Mucosa of rectum (tissue), 2 donors: Measurements from ENCODE around the gene NME4.

ENCODE experiments used
- H3K27ac ChIP-seq, 2 donors: one replicate each; pipeline ENCODE4 v1.7.0; 2013; ENCODE audit warnings: inconsistent platforms in 2 of 2, low read depth in 2 of 2, low read length in 2 of 2
- H3K27me3 ChIP-seq, 2 donors: one replicate each; pipeline ENCODE4 v1.7.0; 2013; ENCODE audit warnings: low read length in 2 of 2; ENCODE audit not compliant: control insufficient read depth in 2 of 2, insufficient read depth in 2 of 2
- H3K36me3 ChIP-seq, 2 donors: one replicate each; pipeline ENCODE4 v1.7.0; 2013; ENCODE audit warnings: low read length in 2 of 2; ENCODE audit not compliant: control insufficient read depth in 2 of 2, insufficient read depth in 2 of 2
- H3K4me1 ChIP-seq, 2 donors: one replicate each; pipeline ENCODE4 v1.7.0; 2013; ENCODE audit warnings: low read length in 2 of 2, mild to moderate bottlenecking in 1 of 2; ENCODE audit not compliant: control insufficient read depth in 2 of 2, insufficient read depth in 2 of 2
- H3K4me3 ChIP-seq, 2 donors: one replicate each; pipeline ENCODE4 v1.7.0; 2013; ENCODE audit warnings: low read length in 2 of 2
- H3K9ac ChIP-seq, 2 donors: one replicate each; pipeline ENCODE4 v1.7.0; 2013; ENCODE audit warnings: low read length in 2 of 2, low read depth in 1 of 2, mild to moderate bottlenecking in 1 of 2
- H3K9me3 ChIP-seq, 2 donors: one replicate each; pipeline ENCODE4 v1.7.0; 2013; ENCODE audit warnings: low read length in 2 of 2; ENCODE audit not compliant: control insufficient read depth in 2 of 2
- donor health status: healthy.
- donor health status: Normal muscosa, but diverticular disease.

NME4 gene

DNA sequence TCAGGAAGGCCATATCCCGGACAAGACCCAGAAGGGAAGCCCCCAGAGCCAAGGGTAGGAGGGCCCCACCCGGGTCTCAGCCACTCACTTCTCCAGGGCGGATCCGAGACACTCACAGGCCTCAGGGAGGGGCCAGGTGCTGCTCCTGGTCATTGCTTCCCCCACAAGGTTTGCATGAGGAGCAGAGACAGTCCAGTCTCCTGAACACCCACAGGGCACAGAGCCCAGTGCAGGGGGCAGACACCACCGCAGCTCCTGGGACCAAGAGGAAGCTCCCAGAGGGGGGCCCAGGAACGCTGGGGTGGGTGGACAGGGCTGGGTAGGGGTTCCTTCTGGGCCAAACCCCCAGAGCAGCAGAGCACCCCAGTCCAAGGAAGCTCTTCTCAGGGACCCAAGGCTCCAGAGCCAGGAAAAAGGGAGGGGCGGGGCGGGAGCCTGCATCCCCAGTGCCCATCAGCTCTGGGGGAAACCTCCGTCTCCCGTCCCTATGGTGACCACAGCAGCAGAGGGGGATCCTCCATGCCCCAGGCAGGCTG lies 26.0 kb upstream of the NME4 start:
- H3K4me1 ChIP-seq: peaks cover 5 to 6% of the 10 kb centered on the region in 2 donors
- H3K9me3 ChIP-seq: no peaks in the 10 kb centered on the region
- peak overlapping the region in 1 of 2 donors; percentile 27 for H3K4me3 ChIP-seq
- H3K9ac ChIP-seq: peak overlapping the region in 1 of 2 donors; percentile 40
- H3K27me3 ChIP-seq: no peaks in the 10 kb centered on the region
- peak overlapping the region; percentile 29 to 51 for H3K27ac ChIP-seq
- H3K36me3 ChIP-seq: peaks cover 45% of the 10 kb centered on the region in 2 donors

DNA sequence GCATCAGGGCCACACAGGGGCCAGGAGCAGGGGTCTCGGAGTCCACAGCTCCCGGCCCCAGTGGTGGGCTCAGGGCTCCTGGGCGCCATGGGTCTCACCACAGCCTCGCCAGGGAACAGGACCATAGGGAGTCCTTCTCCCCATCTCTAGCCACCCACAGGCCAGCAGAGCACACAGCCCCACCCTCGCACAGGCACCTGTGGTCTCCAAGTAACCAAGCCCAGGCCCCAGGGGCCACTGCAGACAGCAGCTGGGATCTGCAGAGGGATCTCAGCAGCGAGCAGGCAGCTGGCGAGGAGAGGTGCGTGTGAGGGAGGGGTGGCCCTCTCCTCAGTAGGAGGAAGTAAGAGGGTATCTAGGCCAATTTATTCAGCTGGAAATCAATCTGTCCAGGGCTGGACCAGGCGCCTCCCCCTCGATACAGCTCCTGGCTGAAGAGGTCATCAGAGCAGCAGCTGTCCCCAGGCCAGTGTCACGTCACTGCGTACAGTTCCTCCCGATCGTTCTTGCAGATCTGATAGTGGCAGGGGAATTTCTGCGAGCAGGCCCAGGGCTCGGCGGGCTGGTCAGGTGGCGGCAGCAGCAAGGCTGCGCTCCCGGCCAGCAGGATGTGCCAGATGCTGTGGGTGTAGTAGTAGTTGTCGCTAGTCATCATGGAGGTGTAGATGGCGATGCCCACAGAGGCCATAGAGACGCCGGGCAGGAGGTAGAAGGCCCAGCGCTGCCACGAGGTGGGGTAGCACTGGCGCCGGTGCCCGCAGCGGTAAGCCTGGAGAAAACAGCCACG lies 25.3 kb upstream of the NME4 start:
- H3K4me1 ChIP-seq: peaks cover 5 to 6% of the 10 kb centered on the region in 2 donors
- no peak overlapping the region for H3K9ac ChIP-seq
- H3K36me3 ChIP-seq: peaks cover 48% of the 10 kb centered on the region in 2 donors
- H3K4me3 ChIP-seq: no peak overlapping the region
- no peaks in the 10 kb centered on the region for H3K9me3 ChIP-seq
- H3K27me3 ChIP-seq: no peaks in the 10 kb centered on the region
- no peak overlapping the region for H3K27ac ChIP-seq

DNA sequence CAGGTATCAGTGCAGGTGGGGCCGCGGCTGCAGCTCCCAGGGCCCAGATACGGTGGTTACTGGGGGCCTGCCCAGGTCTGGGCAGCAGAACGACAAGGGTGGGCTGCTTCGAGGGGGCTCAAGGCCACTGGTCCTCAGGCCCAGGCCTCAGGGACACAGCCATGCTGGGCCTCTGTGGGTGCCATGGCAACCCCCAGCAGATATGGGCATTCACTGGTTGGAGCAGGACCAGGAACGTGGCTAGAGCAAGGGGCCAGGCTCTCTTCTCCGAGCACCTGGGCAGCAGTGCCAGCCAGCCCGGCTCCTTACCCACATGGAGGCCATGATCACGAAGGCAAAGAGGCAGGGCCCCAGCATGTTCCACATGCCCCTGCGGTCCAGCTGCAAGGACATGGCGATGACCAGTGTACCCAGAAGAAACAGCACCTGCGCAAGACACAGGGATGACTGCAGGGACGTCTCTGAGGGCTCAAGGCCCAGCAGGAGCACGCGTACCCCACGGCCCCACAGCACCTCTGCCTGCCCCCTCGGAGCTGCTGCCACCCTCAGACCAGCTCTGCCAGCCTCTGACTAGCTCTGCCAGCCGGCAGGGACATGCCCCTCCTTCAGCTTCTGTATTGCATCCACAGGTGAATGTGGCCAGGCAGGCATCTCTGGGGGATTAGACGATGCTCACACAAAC lies 24.6 kb upstream of the NME4 start:
- Histone ChIP-seq H3K9me3 (no peaks in the 10 kb centered on the region), H3K36me3 (peaks cover 45 to 52% of the 10 kb centered on the region in 2 donors), H3K9ac (no peak overlapping the region), H3K4me3 (no peak overlapping the region), H3K27ac (no peak overlapping the region), H3K4me1 (peaks cover 5 to 6% of the 10 kb centered on the region in 2 donors), H3K27me3 (no peaks in the 10 kb centered on the region)

- Histone ChIP-seq H3K4me1 (peaks cover 5 to 6% of the 10 kb centered on the region in 2 donors), H3K9me3 (no peaks in the 10 kb centered on the region), H3K36me3 (peaks cover 39 to 51% of the 10 kb centered on the region in 2 donors), H3K4me3 (no peak overlapping the region), H3K27me3 (no peaks in the 10 kb centered on the region), H3K9ac (no peak overlapping the region), H3K27ac (no peak overlapping the region)
These were observed 23.9 kb upstream of the NME4 start for GRCh38 chr16:373020-373598.

DNA sequence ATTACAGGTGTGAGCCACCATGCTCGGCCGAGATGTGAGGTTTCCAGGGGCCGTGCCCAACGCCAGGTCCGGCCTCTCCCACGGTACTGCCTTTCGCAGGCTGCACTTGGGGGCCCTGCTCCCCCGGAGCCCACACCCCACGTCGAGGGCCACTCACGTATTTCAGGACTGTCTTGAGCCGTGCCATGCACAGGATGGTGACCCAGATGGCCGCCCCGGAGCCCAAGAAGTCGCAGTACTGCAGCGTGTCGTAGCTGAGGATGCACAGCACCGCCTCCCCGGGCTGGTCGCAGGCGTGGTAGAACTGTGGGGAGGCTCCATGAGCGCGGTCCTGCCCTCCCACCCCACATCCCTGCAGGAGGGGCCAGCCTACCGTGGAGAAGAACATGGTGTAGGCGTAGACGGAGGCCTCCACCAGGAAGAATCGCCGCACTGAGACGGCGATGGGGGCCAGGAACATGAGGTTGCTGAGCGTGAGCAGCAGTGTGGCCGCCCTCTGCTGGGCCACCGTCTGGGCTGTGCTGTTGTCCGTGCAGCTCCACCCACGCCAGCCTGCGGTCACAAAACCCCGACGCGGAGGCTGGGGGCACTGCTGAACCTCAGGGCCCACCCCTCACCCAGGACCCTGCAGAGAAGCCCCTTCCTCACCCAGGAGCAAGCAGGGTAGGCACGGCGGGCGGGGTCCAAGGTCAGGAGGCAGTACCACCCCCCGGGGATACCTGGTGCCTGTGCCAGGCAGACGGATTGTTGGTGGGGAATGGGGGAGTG lies 23.0 kb upstream of the NME4 start:
- Histone ChIP-seq H3K4me3 (no peak overlapping the region), H3K9me3 (no peaks in the 10 kb centered on the region), H3K4me1 (peaks cover 10 to 11% of the 10 kb centered on the region in 2 donors), H3K27ac (no peak overlapping the region), H3K27me3 (no peaks in the 10 kb centered on the region), H3K9ac (no peak overlapping the region), H3K36me3 (peaks cover 32 to 50% of the 10 kb centered on the region in 2 donors)

DNA sequence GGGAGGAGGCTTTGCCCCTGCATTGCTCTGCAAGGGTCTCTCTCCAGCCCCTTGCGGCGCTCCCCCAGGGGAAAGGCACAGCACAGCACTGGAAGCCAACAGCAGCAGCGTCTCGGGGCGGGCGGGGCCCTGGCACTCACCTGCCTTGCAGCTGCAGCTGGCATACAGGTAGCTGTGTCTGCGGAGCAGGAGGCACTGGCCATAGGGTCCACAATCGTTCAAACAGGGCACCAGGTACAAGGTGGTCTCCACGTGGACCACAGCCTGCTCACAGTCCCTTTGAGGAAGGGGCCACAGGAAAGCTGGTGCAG lies 22.4 kb upstream of the NME4 start:
- Histone ChIP-seq H3K9me3 (no peaks in the 10 kb centered on the region), H3K27ac (no peak overlapping the region), H3K36me3 (peaks cover 32 to 50% of the 10 kb centered on the region in 2 donors), H3K4me1 (peaks cover 14 to 15% of the 10 kb centered on the region in 2 donors), H3K4me3 (no peak overlapping the region), H3K27me3 (no peaks in the 10 kb centered on the region), H3K9ac (no peak overlapping the region)

GRCh38 chr16:375212-375611 lies 21.8 kb upstream of the NME4 start:
- no peak overlapping the region for H3K9ac ChIP-seq
- no peak overlapping the region for H3K4me3 ChIP-seq
- H3K4me1 ChIP-seq: peaks cover 16 to 21% of the 10 kb centered on the region in 2 donors
- H3K27ac ChIP-seq: no peak overlapping the region
- H3K9me3 ChIP-seq: no peaks in the 10 kb centered on the region
- H3K36me3 ChIP-seq: peaks cover 32 to 50% of the 10 kb centered on the region in 2 donors
- no peaks in the 10 kb centered on the region for H3K27me3 ChIP-seq

DNA sequence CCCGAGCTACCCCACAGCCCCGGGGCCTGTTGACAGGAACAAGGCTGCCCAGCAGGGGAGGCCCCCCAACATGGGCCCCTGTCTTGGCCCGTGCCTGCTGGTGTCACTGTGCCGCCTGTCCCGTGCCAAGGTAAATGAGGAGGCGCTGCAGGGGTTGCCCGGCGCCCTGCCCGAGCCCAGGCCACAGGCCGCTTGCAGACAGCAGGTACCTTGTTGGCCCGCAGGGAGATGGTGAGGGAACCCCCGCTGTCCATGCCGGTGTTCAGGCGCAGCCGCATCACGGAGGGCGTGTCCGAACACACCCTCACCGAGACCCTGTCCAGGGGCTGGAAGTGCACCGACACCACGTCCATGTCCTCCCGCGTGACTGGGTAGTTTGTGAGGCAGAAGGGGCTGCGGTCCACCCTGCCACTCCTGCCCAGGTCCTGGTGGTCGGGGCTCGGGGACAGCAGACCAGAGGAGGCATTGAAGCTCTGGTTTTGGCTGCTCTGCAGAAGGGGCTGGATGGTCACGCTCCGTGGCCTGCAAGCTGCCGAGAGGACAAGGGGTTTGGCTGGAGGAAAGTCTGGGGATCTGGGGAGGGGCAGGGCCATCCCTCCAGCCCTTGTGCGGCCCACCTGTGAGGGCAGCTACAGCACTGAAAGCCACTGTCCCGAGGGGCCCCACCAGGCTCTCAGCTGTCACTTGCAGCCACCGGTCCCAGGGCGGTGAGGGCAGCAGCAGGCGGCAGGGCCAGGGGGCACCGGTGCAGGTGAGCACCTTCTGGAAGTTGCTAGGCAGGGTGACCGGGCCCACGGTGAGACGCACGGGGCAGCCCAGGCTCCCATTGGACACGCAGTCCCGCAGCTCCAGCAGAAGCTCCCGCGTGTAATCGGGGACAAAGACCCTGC lies 20.8 kb upstream of the NME4 start:
- no peak overlapping the region for H3K4me3 ChIP-seq
- H3K27me3 ChIP-seq: no peaks in the 10 kb centered on the region
- H3K4me1 ChIP-seq: peaks cover 17 to 22% of the 10 kb centered on the region in 2 donors
- H3K27ac ChIP-seq: no peak overlapping the region
- no peak overlapping the region for H3K9ac ChIP-seq
- H3K36me3 ChIP-seq: peaks cover 32 to 50% of the 10 kb centered on the region in 2 donors
- no peaks in the 10 kb centered on the region for H3K9me3 ChIP-seq

DNA sequence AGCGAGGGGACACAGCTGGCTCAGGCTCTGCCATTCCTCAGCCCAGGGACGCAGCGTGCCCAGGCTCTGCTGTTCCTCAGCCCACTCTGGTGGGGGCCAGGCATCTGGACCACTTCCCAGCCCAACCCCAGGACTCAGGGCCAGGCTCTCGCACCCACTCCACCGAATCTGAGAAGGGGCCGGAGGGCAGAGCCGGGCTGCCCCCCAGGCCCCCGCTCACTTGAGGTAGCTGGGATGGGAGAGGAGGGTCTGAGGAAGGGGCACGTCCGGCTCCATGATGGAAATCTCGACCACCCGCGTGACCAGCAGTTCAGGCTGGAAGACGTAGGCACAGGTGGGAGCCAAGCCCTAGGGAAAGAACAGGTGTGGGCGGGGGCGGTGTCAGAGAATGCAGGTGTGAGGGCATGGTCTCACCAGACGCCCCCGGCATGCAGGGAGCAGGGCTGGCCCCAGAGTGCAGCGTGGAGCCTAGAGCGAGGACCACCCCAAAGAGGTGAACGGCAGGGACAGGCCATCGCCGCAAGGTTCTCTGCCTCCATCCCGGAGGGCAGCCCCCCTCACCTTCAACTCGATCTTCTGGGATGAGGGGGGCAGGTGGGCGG lies 20.1 kb upstream of the NME4 start:
- Histone ChIP-seq H3K27ac (no peak overlapping the region), H3K36me3 (peaks cover 28 to 47% of the 10 kb centered on the region in 2 donors), H3K9ac (no peak overlapping the region), H3K4me1 (peaks cover 17 to 22% of the 10 kb centered on the region in 2 donors), H3K4me3 (no peak overlapping the region), H3K9me3 (no peaks in the 10 kb centered on the region), H3K27me3 (no peaks in the 10 kb centered on the region)
